ENCODE data around the gene SNRPA1. TPM values are rescaled to one million over a fixed set of nuclear protein-coding genes. Genes with fewer than 3 reads are reported as not detected.

SNRPA1 gene
- total RNA-seq, 2 donors from 2014 or later, result 127 to 174 TPM

- Mint-ChIP-seq H3K4me3 (no peak overlapping the region), H3K36me3 (ENCODE audit: low read depth) (no peaks in the 10 kb centered on the region), H3K27ac (no peak overlapping the region), H3K27me3 (no peaks in the 10 kb centered on the region), H3K9me3 (no peaks in the 10 kb centered on the region), H3K4me1 (no peaks in the 10 kb centered on the region)
- no peak for ATAC-seq (replicated peaks)
Observed at GRCh38 chr15:101310161-101310480, 15.1 kb upstream of the SNRPA1 start.

- Mint-ChIP-seq H3K4me3 (no peak overlapping the region), H3K27ac (no peak overlapping the region), H3K27me3 (no peaks in the 10 kb centered on the region), H3K9me3 (no peaks in the 10 kb centered on the region), H3K4me1 (no peaks in the 10 kb centered on the region), H3K36me3 (ENCODE audit: low read depth) (no peaks in the 10 kb centered on the region)
- no peak for ATAC-seq (replicated peaks)
Observed at GRCh38 chr15:101309436-101310160, 14.6 kb upstream of the SNRPA1 start.

- Mint-ChIP-seq H3K4me3 (no peak overlapping the region), H3K27me3 (no peaks in the 10 kb centered on the region), H3K4me1 (no peaks in the 10 kb centered on the region), H3K36me3 (ENCODE audit: low read depth) (no peaks in the 10 kb centered on the region), H3K9me3 (no peaks in the 10 kb centered on the region), H3K27ac (no peak overlapping the region)
- no peak for ATAC-seq (replicated peaks)
Observed at GRCh38 chr15:101308604-101309435, 13.8 kb upstream of the SNRPA1 start.

GRCh38 chr15:101307897-101308603, 13.0 kb upstream of the SNRPA1 start:
- Mint-ChIP-seq H3K9me3 (no peaks in the 10 kb centered on the region), H3K4me3 (no peak overlapping the region), H3K27me3 (no peaks in the 10 kb centered on the region), H3K36me3 (ENCODE audit: low read depth) (no peaks in the 10 kb centered on the region), H3K4me1 (no peaks in the 10 kb centered on the region), H3K27ac (no peak overlapping the region)
- ATAC-seq (replicated peaks), result no peak

- Mint-ChIP-seq H3K36me3 (ENCODE audit: low read depth) (no peaks in the 10 kb centered on the region), H3K27ac (no peak overlapping the region), H3K4me1 (no peaks in the 10 kb centered on the region), H3K4me3 (no peak overlapping the region), H3K27me3 (no peaks in the 10 kb centered on the region), H3K9me3 (no peaks in the 10 kb centered on the region)
- no peak for ATAC-seq (replicated peaks)
Observed at GRCh38 chr15:101307048-101307896, 12.2 kb upstream of the SNRPA1 start.

GRCh38 chr15:101306341-101307047, 11.4 kb upstream of the SNRPA1 start:
- ATAC-seq (replicated peaks), result no peak
- Mint-ChIP-seq H3K27ac (no peak overlapping the region), H3K36me3 (ENCODE audit: low read depth) (no peaks in the 10 kb centered on the region), H3K4me3 (no peak overlapping the region), H3K27me3 (no peaks in the 10 kb centered on the region), H3K4me1 (no peaks in the 10 kb centered on the region), H3K9me3 (no peaks in the 10 kb centered on the region)

GRCh38 chr15:101305820-101306255, 10.8 kb upstream of the SNRPA1 start:
- H3K4me1 Mint-ChIP-seq, result no peaks in the 10 kb centered on the region
- H3K27ac Mint-ChIP-seq, result no peak overlapping the region
- H3K27me3 Mint-ChIP-seq, result no peaks in the 10 kb centered on the region
- H3K36me3 Mint-ChIP-seq (ENCODE audit: low read depth), result no peaks in the 10 kb centered on the region
- H3K9me3 Mint-ChIP-seq, result no peaks in the 10 kb centered on the region
- ATAC-seq (replicated peaks), result no peak
- H3K4me3 Mint-ChIP-seq, result no peak overlapping the region

- no peaks in the 10 kb centered on the region for H3K9me3 Mint-ChIP-seq
- no peak for ATAC-seq (replicated peaks)
- no peaks in the 10 kb centered on the region for H3K36me3 Mint-ChIP-seq (ENCODE audit: low read depth)
- no peaks in the 10 kb centered on the region for H3K27me3 Mint-ChIP-seq
- no peaks in the 10 kb centered on the region for H3K4me1 Mint-ChIP-seq
- no peak overlapping the region for H3K4me3 Mint-ChIP-seq
- peak overlapping the region; percentile 17 for H3K27ac Mint-ChIP-seq
Observed at GRCh38 chr15:101303408-101303807, 8.4 kb upstream of the SNRPA1 start.

GRCh38 chr15:101296418-101297405, 1.7 kb upstream of the SNRPA1 start:
- Mint-ChIP-seq H3K9me3 (no peaks in the 10 kb centered on the region), H3K4me3 (peak overlapping the region; percentile 91), H3K27ac (peak overlapping the region; percentile 98), H3K36me3 (ENCODE audit: low read depth) (peaks cover 37% of the 10 kb centered on the region), H3K27me3 (no peaks in the 10 kb centered on the region), H3K4me1 (peaks cover 5% of the 10 kb centered on the region)
- no peak for ATAC-seq (replicated peaks)

GRCh38 chr15:101295607-101296161, 636 bp upstream of the SNRPA1 start:
- Mint-ChIP-seq H3K4me1 (peaks cover 5% of the 10 kb centered on the region), H3K27ac (peak overlapping the region; percentile 98), H3K9me3 (no peaks in the 10 kb centered on the region), H3K4me3 (peak overlapping the region; percentile 91), H3K27me3 (no peaks in the 10 kb centered on the region), H3K36me3 (ENCODE audit: low read depth) (peaks cover 47% of the 10 kb centered on the region)
- ATAC-seq (replicated peaks), result no peak

- Mint-ChIP-seq H3K27ac (peak overlapping the region; percentile 98), H3K4me3 (peak overlapping the region; percentile 91), H3K4me1 (peaks cover 20% of the 10 kb centered on the region), H3K27me3 (no peaks in the 10 kb centered on the region), H3K36me3 (ENCODE audit: low read depth) (peaks cover 73% of the 10 kb centered on the region), H3K9me3 (no peaks in the 10 kb centered on the region)
- no peak for ATAC-seq (replicated peaks)
Observed at GRCh38 chr15:101293122-101293521, 1.9 kb downstream of the SNRPA1 start.

GRCh38 chr15:101288905-101289513, 6.0 kb downstream of the SNRPA1 start:
- Mint-ChIP-seq H3K27me3 (no peaks in the 10 kb centered on the region), H3K4me1 (peaks cover 21% of the 10 kb centered on the region), H3K4me3 (peak overlapping the region; percentile 9), H3K36me3 (ENCODE audit: low read depth) (peaks cover 100% of the 10 kb centered on the region), H3K9me3 (no peaks in the 10 kb centered on the region), H3K27ac (peak overlapping the region; percentile 26)
- peak; percentile 55 for ATAC-seq (replicated peaks)

Measured in activated T-helper 17 cell treated with anti-CD3 and anti-CD28 coated beads, Interleukin-2, amount 50 U/mL, for 72 hours (primary cell).